HG03575 (cell line): ENCODE data around the gene CD320.
"Not testable (repeated sequence)": the region's sequence is repeated elsewhere in the genome, so short reads cannot be mapped to it uniquely, and the experiment has no call there.

Experiments
- ATAC-seq: cut with Tn5 transposase; IDR thresholded peaks from one replicate; pipeline ENCODE4 v1.9.1; 2021; ENCODE audit not compliant: unreplicated experiment, insufficient number of reproducible peaks, low FRiP score; ENCODE audit errors: extremely low read depth

The CD320 gene

GRCh38 chr19:8307965-8308866, at the start of gene CD320:
Gene CD320, minus strand, starts transcription at chr19:8308358. Its CDS starts 68 bp downstream, at chr19:8308290.
- no peak for ATAC-seq

- ATAC-seq = no peak
Observed at GRCh38 chr19:8357007-8357521, 48.9 kb upstream of the CD320 start.

GRCh38 chr19:8355631-8356402, 47.7 kb upstream of the CD320 start:
- ATAC-seq = no peak

GRCh38 chr19:8352845-8353244, 44.7 kb upstream of the CD320 start:
- not testable (repeated sequence) for ATAC-seq

- ATAC-seq = no peak
Observed at GRCh38 chr19:8352134-8352827, 44.1 kb upstream of the CD320 start.

GRCh38 chr19:8349629-8350372, 41.6 kb upstream of the CD320 start:
- ATAC-seq = not testable (repeated sequence)

GRCh38 chr19:8343483-8343844, 35.3 kb upstream of the CD320 start:
- no peak for ATAC-seq

- ATAC-seq = no peak
Observed at GRCh38 chr19:8342684-8343482, 34.7 kb upstream of the CD320 start, which contains the start of gene KANK3. Gene KANK3, minus strand, starts transcription at chr19:8343262. Its CDS starts 5,434 bp downstream, at chr19:8337828.

- no peak for ATAC-seq
Observed at GRCh38 chr19:8342316-8342683, 34.1 kb upstream of the CD320 start.

- ATAC-seq = not testable (repeated sequence)
Observed at GRCh38 chr19:8341504-8341903, 33.3 kb upstream of the CD320 start.

- no peak for ATAC-seq
Observed at GRCh38 chr19:8340341-8341096, 32.4 kb upstream of the CD320 start.

- ATAC-seq = no peak
Observed at GRCh38 chr19:8338835-8339234, 30.7 kb upstream of the CD320 start.

- no peak for ATAC-seq
Observed at GRCh38 chr19:8337728-8338127, 29.6 kb upstream of the CD320 start.

- no peak for ATAC-seq
Observed at GRCh38 chr19:8336660-8337059, 28.5 kb upstream of the CD320 start.

GRCh38 chr19:8336072-8336569, 28.0 kb upstream of the CD320 start:
- no peak for ATAC-seq

- ATAC-seq = no peak
Observed at GRCh38 chr19:8335343-8336071, 27.3 kb upstream of the CD320 start.
